Inflammatory macrophage treated with lipopolysaccharide for 1 hour (primary cell): ENCODE results near the gene BBX.
A peak's percentile ranks its signal among the peaks of the same experiment; 100 is the strongest.

Source experiments
- DNase-seq, 2 donors: peaks; one replicate each; pipeline ENCODE4 v3.0.0-alpha.2; 2020 to 2022

BBX gene

DNA sequence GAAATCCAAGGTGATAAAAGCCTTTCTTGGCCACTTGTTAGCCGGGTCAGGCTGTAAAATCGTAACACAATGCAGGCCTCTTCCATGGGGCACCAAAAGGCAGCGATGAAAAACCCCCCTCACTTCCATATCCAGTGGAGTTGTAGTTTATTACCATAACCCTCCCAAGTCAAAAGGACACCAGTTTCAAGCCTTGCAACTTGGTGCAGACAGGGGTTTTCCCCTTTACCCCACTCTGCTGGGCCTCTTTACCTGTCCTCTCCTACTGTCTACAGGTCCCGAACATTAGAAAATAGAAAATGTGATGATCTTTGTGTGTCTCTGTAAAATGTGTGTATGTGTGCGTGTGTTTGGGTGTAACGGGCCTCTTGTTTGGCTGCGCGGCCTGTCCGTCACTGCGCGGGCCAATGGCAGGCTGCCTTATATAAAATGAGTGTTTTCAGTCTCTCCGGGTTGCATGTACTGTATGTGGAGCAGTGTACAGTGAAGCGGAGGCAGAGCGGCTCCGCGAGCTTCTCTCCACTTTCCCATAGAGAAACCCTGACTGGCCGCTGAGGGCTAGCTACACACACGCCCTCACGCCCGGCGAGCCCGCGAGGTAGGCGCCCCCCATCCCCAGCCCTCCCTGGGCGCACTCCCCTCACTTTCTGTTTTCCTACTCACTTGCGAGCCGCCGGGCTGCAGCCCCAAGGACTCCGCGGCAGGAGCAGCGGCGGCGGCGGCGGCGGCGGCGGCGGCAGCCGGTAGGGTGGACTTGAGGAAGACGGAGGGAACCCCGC, at the start of gene BBX:
BBX (plus strand) TSS at position 453 of the 779 bp plus-strand sequence. CDS start 187,499 bp downstream, outside the sequence.
- DNase-seq: peak; percentile 86 to 98

DNA sequence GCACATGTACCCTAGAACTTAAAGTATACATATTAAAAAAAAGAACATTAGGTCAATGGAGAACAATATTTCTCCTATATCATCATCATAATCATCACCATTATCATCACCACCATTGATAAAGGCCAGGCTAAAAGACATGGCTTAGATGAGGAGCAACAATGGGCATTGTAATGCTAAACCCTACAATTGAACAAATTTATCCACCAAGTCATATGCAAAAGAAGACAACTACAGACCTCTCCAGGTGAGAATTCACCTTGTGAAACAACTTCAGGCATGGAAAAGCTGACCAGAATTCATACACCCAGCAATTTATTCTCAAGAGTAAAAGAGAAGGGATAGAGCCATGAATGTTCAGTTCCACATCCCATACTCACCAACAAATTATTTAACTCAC, 46.3 kb upstream of the BBX start:
- DNase-seq: no peak

DNA sequence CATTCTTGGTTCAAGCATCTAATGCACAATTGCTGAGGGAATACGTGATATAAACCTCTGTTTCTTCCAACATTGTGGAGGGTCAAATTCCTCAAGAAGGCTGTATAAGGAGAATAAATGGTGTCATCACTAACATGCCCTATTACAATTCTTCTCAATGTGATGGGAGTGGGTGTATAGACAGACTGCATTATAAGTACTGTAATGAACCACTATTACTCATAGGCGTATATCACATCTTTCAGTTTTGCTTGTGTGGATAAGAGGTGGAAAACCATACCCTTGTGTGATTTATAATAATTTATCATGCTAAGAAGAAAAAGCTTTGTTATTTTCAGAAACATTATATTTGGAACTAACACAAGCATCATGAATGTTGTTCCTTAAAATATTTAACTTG, 35.3 kb upstream of the BBX start:
- no peak for DNase-seq

DNA sequence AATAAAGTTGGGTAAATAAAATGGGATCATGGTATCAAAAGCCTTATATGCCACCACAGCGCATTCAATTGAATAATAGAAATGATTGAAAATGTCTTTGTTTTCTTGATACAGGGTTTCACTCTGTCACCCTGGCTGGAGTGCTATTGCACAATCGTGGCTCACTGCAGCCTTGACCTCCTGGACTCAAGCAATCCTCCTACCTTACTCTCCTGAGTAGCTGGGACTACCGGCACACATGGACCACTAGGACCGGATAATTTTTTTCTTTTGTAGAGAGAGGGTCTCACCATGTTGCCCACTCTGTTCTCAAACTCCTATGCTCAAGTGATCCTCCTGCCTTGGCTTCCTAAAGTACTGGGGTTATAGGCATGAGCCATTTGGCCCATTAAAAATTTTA, 33.8 kb upstream of the BBX start:
- no peak for DNase-seq

DNA sequence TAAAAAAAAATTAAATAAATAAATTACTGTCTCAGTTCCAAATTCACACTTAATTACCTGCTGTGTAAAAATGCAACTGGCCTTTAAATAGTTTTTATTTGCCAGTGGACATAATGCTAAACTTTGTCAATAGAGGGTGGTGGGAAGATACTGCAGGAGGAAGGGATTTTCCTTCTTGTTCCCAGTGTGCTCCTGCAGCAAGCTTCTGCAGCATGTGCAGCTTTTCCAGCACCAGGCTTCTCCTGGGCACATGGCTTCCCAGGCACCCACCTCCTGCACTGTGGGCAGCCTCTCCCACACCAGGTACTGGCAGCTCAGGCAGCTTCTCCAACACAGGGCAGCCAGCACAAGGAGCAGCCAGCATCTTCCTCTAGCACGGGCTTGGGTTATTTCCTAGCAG, 29.6 kb upstream of the BBX start:
- DNase-seq: no peak

DNA sequence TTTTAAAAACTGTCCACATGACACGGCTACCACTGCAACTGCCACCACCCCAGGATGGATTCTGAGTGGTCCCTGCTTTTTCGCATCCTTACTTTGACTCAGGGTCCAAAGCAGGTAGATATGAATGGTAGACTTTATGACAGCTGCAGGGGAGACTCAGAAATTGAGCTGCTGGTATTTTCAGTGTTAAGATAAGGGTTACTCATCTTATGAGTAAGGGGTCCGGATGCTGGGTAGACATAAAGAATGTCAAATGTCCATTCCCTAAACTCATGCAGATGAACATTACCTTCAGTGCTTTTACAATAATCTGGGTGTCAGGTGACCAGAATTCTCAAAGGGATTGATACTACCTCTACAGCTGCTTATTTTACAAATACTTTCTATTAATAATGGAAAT, 25.9 kb upstream of the BBX start:
- no peak for DNase-seq

DNA sequence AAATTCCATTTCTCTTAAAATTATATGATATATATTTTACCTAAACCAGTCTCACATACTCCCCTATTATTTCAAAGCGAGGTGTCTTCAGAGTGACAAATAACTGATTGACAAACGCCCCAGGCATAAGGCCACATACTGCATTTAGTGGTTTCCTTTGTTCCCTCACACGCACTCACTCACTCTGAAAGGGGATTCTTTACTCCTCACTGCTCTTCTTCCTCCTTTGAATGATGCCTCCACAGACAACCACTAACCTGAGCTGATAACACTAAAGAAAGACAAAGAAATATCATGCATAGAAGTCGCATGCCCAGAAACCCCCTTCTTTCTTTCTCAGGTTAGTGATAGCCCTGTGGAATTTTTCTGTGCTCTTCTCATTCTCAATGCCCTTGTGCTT, 24.1 kb upstream of the BBX start:
- DNase-seq: no peak

DNA sequence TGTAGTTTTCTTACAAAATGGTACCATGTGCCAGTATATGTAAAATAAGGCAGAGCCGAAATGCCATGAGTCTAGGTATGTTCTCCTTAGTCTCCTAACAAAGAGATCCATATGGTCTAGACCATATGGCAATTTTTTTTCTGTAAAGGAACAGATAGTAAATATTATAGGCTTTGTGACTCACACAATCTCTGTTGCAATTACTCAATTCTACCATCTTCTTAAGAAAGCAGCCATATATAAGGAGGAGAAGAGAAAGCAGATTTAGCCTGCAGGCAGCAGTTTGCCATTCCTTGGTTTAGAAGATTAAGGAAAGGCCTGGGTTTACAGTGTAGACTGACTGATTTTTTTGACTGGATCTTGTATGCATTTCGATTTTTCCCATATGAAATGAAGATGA, 16.3 kb upstream of the BBX start:
- DNase-seq: no peak

DNA sequence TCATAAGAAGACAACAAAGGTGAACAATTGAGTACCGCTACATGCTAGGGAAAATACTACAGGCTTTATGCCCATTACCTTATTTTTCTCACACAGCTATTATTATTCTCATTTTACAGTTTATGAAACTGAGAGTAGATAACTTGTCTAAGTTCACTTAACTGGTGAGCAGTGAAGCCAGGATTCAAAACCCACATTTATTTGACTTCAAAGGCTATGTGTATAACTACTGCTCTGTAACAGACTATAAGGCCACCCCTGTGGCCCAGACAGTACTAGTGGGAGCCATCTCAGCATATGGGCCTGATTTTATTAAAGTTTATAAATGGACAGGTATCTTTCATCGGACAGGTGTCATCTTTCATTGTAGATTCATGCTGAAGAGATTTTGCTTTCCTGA, 14.4 kb upstream of the BBX start:
- no peak for DNase-seq

DNA sequence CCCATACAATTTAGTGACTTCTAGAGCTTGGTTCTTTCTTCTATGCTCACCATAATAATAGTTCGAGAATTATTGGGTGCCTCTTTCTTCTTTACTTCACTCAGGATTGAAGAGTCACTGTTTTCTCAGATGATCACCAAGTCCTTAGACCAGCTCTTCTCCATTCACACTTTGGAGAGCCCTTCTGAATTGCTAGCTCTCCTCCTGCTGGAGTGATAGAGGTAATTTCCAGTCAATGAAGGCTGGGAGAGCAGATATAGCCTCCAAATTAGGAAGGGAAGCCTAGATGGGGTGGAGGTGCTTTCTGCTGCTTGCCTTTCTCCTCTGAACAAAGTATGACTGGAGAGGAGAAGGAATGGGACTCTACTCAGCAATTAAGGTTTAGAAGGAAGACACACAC, 10.7 kb upstream of the BBX start:
- no peak for DNase-seq

DNA sequence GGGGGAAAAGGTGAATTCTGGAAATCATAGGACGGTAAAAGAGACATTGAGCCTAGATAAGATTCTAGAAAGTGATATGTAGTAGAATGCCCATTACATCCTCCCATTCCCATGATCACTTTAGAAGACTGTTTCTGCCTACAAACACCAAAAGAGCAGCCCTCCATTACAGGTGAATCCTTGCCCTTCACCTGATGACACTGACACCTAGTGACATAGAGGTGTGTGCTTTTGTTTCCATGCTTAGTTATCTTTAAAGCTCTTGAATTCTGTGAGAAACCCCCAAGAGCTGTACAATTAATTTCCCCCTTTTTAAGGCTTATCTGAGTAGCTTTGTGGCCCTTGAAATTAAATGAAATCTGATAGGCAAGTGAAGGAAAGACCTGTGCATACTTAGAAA, 8.3 kb upstream of the BBX start:
- no peak for DNase-seq

DNA sequence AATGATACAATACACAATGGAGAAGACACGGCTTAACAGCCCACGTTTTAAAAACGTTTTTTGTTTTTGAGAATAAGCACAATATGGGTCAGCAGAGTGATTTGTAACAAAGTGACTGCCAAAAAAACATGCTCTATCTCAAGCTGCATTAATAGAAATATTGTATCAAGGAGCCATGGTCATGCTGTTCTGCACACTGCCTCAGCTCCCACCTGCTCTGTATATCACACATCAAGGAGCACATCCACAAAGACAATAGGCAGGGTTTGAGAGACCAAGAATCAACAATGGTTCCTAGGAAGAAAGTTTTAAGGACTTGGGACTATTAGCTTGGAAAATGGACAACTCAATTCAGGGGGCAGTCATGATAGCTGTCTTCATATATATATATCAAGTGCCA, 6.3 kb upstream of the BBX start:
- no peak for DNase-seq

DNA sequence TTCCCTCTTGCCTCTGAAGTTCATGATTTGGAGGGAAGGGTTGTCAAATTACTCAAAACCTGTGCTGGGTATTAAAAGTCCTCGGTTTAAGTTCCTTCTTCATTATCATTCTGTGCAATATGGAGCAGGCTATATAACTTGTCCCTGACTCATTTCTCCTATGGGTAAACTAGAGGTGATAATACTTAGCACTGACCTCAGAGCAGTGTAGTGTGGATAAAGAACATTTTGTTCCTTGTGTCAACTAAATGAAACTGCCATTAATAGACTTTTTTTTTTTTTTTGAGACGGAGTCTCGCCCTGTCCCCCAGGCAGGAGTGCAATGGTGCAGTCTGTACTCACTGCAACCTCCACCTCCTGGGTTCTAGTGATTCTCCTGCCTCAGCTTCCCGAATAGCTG, 2.2 kb upstream of the BBX start:
- no peak for DNase-seq

DNA sequence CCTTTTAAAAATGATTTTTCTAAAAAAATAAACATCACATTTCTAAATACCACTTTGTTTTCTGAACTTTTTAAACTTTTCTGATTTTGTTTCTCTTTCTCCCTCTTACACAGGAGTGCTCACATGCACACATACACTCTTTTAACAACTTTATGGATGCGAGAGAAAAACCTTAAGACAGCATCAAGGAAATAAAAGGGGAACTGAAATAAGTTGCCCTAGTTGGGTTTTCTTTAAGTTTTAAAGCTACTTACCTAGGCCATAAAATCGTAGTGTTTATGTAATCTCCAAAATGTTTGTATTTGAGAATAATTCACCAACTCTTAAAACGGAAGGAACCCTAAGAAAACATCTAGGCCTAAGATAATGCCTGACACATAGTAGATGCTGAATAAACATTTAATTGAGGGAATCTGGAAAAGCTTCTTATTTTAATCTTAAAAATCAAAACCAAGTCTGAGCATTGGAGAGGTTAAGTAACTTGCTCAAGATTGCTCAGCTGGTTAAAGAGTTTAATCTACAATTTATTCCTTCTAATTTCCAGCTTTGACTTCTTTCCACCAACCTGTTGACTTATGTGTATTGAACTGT, 1.2 kb upstream of the BBX start:
- no peak for DNase-seq

DNA sequence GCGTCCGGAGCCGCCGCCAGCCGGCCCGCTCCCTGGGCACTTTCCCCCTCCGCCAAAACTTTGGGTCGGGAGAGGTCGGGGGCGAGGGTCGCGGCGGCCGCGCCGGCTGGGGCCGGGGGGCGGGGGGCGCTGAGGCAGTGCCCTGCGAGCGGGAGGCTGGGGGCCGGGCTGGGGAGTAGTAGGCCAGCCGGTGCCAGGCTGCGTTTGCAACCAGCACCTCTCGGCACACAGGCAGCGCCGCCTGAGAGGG, 452 bp downstream of the BBX start:
- no peak for DNase-seq

DNA sequence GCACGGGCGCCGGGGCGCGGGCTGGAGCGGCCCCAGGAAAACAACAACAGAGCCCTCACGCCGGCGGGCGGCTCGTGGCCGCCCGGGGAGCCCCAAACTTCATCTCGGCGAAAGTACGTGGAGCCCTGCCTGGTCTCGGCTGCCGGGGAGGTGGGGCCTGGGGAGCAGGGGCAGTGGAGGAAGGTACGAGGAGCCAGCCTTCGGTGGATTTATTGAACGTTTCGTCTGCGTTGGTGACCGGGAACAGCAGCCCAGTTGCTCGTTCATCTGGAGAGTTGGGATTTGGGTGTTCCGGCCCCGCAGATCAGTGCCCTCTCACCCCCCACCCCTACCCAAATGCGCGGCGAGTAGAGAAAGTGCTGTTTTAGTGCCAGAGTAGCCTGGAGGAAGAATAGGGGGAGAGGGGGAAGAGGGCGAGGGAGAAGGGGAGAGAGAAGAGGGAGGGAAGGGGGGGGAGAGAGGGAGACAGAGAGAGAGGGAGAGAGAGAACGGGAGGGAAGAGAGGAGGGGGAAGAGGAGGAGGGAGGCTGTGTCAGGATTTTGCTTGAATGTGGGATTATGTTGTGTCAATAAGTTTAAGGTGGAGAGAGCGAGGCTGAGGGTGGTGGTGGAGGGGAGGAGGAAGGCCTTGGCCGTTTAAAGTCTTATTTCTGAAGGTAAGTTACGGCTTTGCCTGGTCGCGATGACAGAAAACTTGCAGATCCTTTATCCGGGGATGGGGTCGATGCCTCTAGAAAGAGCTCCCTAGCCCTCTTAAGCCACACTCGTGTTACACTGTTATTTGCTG, 970 bp downstream of the BBX start:
- DNase-seq: peak in 1 of 2 donors; percentile 11

DNA sequence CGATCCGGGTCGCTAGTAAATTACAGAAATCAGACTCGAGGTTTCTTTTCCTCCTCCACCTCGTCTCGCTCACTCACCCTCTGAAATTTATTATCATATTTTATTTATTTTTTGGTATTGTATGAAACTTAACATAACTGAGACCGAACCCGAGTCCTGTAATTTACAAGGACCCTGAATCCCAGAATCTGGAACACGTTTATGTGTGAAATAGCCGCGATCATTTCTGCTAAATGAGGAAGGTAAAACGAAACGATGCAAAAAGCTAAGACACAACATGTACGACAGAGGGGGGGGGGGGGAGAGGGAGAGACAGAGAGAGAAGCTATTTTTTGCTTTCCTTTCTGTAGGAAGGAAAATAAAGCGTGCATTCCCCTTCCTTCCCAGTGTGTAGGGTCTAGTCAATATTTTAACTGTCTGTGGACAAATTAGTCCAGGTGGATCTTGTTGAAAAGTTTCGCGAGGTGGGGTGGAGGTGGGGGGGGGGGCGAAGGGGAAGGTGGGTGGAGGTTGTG, 1.6 kb downstream of the BBX start:
- DNase-seq: peak; percentile 18 to 45

DNA sequence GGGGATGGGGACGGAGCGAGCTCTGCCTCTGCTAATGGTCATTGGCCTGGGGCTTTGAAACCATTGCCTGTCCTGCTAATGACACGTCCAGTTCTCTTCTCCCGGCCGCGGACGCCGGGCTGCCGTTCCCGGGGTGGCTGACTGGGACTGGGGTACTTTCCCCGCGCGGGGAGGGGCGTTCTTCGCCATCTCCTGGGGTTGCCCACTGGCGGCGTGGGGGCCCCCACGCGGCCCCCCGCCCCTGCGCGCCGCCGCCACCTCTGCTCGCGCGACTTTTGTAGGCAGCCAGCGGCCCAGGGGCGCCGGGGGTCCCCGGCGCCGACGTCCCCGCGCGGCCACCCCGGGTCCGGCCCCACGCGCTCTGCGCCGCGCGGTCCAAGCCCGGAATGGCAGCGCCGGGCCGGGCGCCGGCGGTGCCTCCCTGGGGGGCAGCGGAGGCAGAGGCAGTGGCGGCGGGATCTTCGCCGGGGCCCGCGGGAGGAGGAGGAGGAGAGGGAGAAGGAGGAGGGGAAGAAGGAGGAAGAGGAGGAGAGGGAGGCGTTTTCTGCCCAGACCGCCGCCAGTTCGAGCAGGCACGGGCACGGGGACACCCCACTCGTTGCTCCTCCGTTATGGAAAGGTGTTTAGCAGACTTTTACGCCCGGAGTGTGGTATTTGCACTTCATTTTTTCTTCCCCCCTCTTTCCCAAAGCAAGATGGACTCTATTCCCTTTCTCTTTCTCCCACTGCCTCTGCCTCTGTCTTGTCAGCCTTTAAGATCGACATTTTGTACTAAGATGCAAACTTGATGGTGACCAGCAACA, 2.3 kb downstream of the BBX start:
- peak in 1 of 2 donors; percentile 35 for DNase-seq

DNA sequence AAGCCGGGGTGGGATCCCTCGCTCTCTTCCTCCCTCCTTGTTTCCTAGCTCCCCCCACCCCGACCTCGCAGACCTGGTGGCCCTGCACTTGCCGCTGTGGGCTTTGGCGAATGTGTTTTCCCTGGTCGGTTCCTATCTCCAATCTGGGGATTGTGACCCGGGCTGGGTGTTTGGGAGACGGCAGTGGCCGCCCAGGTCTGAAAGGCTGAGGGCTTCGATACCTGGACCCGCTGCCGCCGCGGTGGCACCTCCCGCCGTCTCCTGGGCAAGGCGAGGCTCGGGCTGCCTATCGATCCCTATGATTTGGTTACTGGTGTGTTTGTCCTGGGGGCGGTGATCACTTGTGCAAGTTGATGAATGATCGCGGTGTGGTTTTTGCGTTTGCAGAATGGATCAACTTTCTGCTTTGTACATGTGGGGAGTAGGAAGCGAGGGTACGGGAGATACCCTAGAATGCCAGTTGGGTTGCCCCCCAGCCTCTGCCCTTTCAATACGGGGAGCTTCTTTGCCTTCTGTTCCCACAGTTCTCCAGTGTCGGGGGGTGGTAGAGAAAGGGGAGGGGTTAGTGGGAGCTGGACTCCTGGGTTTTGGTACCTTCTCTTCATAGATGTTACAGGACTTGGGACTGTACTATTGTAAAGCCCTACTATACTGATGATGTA, 3.0 kb downstream of the BBX start:
- DNase-seq: no peak

DNA sequence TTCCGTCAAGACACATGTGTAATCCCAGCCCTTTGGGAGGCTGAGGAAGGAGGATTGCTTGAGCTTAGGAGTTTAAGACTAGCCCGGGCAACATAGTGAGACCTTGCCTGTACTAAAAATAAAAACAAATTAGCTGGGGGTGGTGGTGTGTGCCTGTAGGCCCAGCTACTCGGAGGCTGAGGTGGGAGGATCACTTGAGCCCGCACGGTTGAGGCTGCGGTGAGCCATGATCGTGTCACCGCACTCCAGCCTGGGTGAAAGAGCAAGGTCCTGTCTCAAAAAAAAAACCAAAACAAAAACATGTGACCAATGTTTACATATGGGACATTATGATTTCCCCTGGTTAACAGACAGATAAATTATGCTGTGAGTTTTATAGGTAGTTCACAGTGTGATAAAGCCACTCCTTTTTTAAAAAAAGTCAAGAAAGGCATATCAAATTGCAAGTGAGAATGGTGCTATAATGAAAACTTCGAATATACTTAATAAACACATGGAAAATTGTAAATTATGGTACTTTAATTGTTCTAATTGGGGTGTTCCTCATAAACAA, 9.2 kb downstream of the BBX start:
- no peak for DNase-seq

DNA sequence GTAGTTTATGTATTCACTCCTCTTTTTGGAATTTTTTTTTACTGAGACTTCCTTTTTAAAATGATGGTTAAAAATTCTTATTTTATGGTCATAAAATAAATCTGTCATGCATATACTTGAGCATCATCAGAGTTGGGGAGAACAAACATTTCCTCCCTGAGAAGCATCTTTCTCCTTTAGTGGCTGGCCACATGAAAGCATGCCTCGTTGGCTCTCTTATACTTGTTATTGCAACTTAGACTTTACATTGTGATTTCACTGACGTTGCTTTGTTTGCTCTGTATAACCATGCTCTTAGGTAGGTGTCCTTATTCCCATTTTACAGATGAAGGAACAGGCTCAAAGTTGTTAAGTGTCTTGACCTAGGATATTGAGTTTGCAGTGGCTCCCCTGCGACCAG, 18.1 kb downstream of the BBX start:
- DNase-seq: no peak

DNA sequence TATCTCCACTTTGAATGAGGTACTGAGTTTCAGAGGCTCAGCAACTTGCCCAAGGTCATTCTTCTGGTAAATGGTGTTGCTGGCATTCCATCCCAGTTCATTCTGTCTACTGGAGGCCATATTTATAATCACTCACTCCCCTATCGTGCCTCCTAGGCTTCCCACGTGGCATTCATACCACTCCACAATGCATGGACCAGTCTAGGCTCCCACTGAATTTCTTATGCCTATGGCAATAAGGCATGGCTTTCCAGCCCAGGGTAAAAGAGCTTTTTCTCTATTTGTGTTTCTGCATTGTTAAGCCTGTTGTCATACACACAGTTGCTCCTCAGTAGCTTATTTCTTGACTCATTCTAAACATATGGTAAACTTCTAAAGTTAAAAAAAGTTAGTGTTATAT, 19.9 kb downstream of the BBX start:
- DNase-seq: no peak
